ENCODE data around the gene TUBA4B.

TUBA4B gene

DNA sequence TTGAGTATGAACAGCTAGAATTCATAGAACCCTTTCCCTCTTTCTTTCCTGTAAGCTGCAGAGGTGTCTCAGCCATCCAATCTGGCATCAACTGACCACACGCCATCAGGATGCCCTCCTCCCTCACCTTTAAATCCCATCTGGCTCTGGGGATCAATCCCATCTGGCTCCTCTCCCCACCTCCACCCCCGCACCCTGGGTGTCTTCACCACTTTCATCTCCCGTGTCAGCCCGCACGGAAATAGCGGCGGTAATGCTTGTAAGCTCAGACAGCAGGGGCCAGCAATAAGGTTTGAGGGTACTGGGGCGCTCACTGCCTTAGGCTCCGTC, 508 bp upstream of the TUBA4B start:
- TF ChIP-seq ZNF70 (CRISPR knock-in tag; IDR thresholded peaks at IDR 0.05) (no peak), PPARA (CRISPR knock-in tag; IDR thresholded peaks at IDR 0.05; ENCODE audit: borderline replicate concordance) (no peak), ARNTL (CRISPR knock-in tag; IDR thresholded peaks at IDR 0.05; ENCODE audit: borderline replicate concordance, low read depth) (no peak), BACH2 (CRISPR knock-in tag; IDR thresholded peaks at IDR 0.05; ENCODE audit: borderline replicate concordance) (no peak), ZFP30 (CRISPR knock-in tag; IDR thresholded peaks at IDR 0.05) (no peak), ZFP3 (CRISPR knock-in tag; IDR thresholded peaks at IDR 0.05) (no peak), GLIS3 (CRISPR knock-in tag; IDR thresholded peaks at IDR 0.05) (no peak), ISL1 (CRISPR knock-in tag; IDR thresholded peaks at IDR 0.05) (no peak), ZC3H10 (CRISPR knock-in tag; IDR thresholded peaks at IDR 0.05) (no peak), RARB (CRISPR knock-in tag; IDR thresholded peaks at IDR 0.05) (no peak)
- TF ChIP-seq, protein P1, sequence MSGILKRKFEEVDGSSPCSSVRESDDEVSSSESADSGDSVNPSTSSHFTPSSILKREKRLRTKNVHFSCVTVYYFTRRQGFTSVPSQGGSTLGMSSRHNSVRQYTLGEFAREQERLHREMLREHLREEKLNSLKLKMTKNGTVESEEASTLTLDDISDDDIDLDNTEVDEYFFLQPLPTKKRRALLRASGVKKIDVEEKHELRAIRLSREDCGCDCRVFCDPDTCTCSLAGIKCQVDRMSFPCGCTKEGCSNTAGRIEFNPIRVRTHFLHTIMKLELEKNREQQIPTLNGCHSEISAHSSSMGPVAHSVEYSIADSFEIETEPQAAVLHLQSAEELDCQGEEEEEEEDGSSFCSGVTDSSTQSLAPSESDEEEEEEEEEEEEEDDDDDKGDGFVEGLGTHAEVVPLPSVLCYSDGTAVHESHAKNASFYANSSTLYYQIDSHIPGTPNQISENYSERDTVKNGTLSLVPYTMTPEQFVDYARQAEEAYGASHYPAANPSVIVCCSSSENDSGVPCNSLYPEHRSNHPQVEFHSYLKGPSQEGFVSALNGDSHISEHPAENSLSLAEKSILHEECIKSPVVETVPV (CRISPR knock-in tag; IDR thresholded peaks at IDR 0.05) = no peak
- ATAC-seq = no peak

- TF ChIP-seq RARB (CRISPR knock-in tag; IDR thresholded peaks at IDR 0.05) (no peak), SNAI2 (CRISPR knock-in tag; IDR thresholded peaks at IDR 0.05) (no peak), ZFP3 (CRISPR knock-in tag; IDR thresholded peaks at IDR 0.05) (no peak), CSDC2 (CRISPR knock-in tag; IDR thresholded peaks at IDR 0.05) (no peak), TOX (CRISPR knock-in tag; IDR thresholded peaks at IDR 0.05; ENCODE audit: borderline replicate concordance) (no peak), ZNF8 (CRISPR knock-in tag; IDR thresholded peaks at IDR 0.05) (no peak), ZNF565 (CRISPR knock-in tag; conservative IDR thresholded peaks at IDR 0.05; ENCODE audit: low read depth) (no peak), ZC3H10 (CRISPR knock-in tag; IDR thresholded peaks at IDR 0.05) (no peak), ESRRG (CRISPR knock-in tag; IDR thresholded peaks at IDR 0.05) (no peak), GLIS3 (CRISPR knock-in tag; IDR thresholded peaks at IDR 0.05) (no peak), ZFP30 (CRISPR knock-in tag; IDR thresholded peaks at IDR 0.05) (no peak), OSR1 (CRISPR knock-in tag; IDR thresholded peaks at IDR 0.05) (no peak), PPARA (CRISPR knock-in tag; IDR thresholded peaks at IDR 0.05; ENCODE audit: borderline replicate concordance) (no peak), BACH2 (CRISPR knock-in tag; IDR thresholded peaks at IDR 0.05; ENCODE audit: borderline replicate concordance) (no peak), CREB5 (CRISPR knock-in tag; IDR thresholded peaks at IDR 0.05; ENCODE audit: low read depth) (no peak), ISL1 (CRISPR knock-in tag; IDR thresholded peaks at IDR 0.05) (no peak), POU6F1 (CRISPR knock-in tag; IDR thresholded peaks at IDR 0.05; ENCODE audit: borderline replicate concordance, low read depth) (no peak)
- TF ChIP-seq, protein P2, sequence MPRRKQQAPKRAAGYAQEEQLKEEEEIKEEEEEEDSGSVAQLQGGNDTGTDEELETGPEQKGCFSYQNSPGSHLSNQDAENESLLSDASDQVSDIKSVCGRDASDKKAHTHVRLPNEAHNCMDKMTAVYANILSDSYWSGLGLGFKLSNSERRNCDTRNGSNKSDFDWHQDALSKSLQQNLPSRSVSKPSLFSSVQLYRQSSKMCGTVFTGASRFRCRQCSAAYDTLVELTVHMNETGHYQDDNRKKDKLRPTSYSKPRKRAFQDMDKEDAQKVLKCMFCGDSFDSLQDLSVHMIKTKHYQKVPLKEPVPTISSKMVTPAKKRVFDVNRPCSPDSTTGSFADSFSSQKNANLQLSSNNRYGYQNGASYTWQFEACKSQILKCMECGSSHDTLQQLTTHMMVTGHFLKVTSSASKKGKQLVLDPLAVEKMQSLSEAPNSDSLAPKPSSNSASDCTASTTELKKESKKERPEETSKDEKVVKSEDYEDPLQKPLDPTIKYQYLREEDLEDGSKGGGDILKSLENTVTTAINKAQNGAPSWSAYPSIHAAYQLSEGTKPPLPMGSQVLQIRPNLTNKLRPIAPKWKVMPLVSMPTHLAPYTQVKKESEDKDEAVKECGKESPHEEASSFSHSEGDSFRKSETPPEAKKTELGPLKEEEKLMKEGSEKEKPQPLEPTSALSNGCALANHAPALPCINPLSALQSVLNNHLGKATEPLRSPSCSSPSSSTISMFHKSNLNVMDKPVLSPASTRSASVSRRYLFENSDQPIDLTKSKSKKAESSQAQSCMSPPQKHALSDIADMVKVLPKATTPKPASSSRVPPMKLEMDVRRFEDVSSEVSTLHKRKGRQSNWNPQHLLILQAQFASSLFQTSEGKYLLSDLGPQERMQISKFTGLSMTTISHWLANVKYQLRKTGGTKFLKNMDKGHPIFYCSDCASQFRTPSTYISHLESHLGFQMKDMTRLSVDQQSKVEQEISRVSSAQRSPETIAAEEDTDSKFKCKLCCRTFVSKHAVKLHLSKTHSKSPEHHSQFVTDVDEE (CRISPR knock-in tag; IDR thresholded peaks at IDR 0.05) = no peak
- TF ChIP-seq, protein P1 (CRISPR knock-in tag; IDR thresholded peaks at IDR 0.05) = no peak
- ATAC-seq = peak; percentile 73
These were observed 928 bp downstream of the TUBA4B start, which contains the start of gene TUBA4A for GRCh38 chr2:219253753-219254589. Gene TUBA4A (minus strand): TSS chr2:219253918. CDS start chr2:219253858, 60 bp downstream.
